Kidney epithelial cell (primary cell): ENCODE data around the gene HOXB1. TPM values are rescaled to one million over a fixed set of nuclear protein-coding genes. Genes with fewer than 3 reads are reported as not detected.

Experiments
- DNase-seq: peaks from one replicate; pipeline ENCODE4 v3.0.0-alpha.2; 2010; ENCODE audit warnings: low read depth
- H3K27me3 ChIP-seq: 2 replicates; pipeline ENCODE4 v1.6.0; 2011; ENCODE audit warnings: low read length; ENCODE audit not compliant: control insufficient read depth, insufficient read depth
- H3K36me3 ChIP-seq: 2 replicates; pipeline ENCODE4 v1.5.1; 2011; ENCODE audit warnings: low read length; ENCODE audit not compliant: control insufficient read depth, insufficient read depth
- H3K4me3 ChIP-seq: 2 replicates; pipeline ENCODE4 v1.5.1; 2011; ENCODE audit warnings: low read depth, mild to moderate bottlenecking, control low read depth, low read length
- CTCF ChIP-seq: IDR thresholded peaks from 2 replicates; pipeline ENCODE4 v1.5.1; 2011; ENCODE audit warnings: mild to moderate bottlenecking, moderate library complexity, low read length, control low read depth, inconsistent platforms; ENCODE audit not compliant: insufficient read depth, poor library complexity, severe bottlenecking
- total RNA-seq: library from RNA; depleted of rRNA; stranded (reverse); fragments of >200 nt; gene quantifications from 2 replicates; pipeline ENCODE4 v1.2.3, GENCODE V29; 2015

The HOXB1 gene
- total RNA-seq, 1 donor from 2014 or later = not detected

- TF ChIP-seq CTCF = no peak
- peaks cover 8% of the 10 kb centered on the region for H3K36me3 ChIP-seq
- no peak for DNase-seq
- peak overlapping the region; percentile 20 for H3K4me3 ChIP-seq
- H3K27me3 ChIP-seq = no peaks in the 10 kb centered on the region
Observed at GRCh38 chr17:48553190-48553547, 22.4 kb upstream of the HOXB1 start.

GRCh38 chr17:48552466-48553189, 21.8 kb upstream of the HOXB1 start:
- H3K36me3 ChIP-seq = peaks cover 8% of the 10 kb centered on the region
- peak; percentile 5 for TF ChIP-seq CTCF
- no peaks in the 10 kb centered on the region for H3K27me3 ChIP-seq
- peak overlapping the region; percentile 25 for H3K4me3 ChIP-seq
- DNase-seq = no peak

- Histone ChIP-seq H3K36me3 (peaks cover 8% of the 10 kb centered on the region), H3K27me3 (no peaks in the 10 kb centered on the region), H3K4me3 (peak overlapping the region; percentile 25)
- TF ChIP-seq CTCF = no peak
- no peak for DNase-seq
Observed at GRCh38 chr17:48551596-48552465, 21.0 kb upstream of the HOXB1 start.

- TF ChIP-seq CTCF = no peak
- Histone ChIP-seq H3K27me3 (no peaks in the 10 kb centered on the region), H3K4me3 (peak overlapping the region; percentile 25), H3K36me3 (peaks cover 8% of the 10 kb centered on the region)
- DNase-seq = no peak
Observed at GRCh38 chr17:48551214-48551555, 20.4 kb upstream of the HOXB1 start.

- H3K4me3 ChIP-seq = peak overlapping the region; percentile 32
- H3K27me3 ChIP-seq = no peaks in the 10 kb centered on the region
- no peak for DNase-seq
- peak; percentile 49 for TF ChIP-seq CTCF
- H3K36me3 ChIP-seq = peaks cover 8% of the 10 kb centered on the region
Observed at GRCh38 chr17:48550502-48551213, 19.8 kb upstream of the HOXB1 start.
